HG03095 (cell line): ENCODE measurements around the gene ENOX2.
A peak's percentile ranks its signal among the peaks of the same experiment; 100 is the strongest.
"Not testable (repeated sequence)": the region's sequence is repeated elsewhere in the genome, so short reads cannot be mapped to it uniquely, and the experiment has no call there.

Experiments used
- ATAC-seq: cut with Tn5 transposase; IDR thresholded peaks from one replicate; pipeline ENCODE4 v1.9.1; 2021; ENCODE audit warnings: moderate library complexity; ENCODE audit not compliant: unreplicated experiment

Gene ENOX2, protein sequence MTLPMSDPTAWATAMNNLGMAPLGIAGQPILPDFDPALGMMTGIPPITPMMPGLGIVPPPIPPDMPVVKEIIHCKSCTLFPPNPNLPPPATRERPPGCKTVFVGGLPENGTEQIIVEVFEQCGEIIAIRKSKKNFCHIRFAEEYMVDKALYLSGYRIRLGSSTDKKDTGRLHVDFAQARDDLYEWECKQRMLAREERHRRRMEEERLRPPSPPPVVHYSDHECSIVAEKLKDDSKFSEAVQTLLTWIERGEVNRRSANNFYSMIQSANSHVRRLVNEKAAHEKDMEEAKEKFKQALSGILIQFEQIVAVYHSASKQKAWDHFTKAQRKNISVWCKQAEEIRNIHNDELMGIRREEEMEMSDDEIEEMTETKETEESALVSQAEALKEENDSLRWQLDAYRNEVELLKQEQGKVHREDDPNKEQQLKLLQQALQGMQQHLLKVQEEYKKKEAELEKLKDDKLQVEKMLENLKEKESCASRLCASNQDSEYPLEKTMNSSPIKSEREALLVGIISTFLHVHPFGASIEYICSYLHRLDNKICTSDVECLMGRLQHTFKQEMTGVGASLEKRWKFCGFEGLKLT

DNA sequence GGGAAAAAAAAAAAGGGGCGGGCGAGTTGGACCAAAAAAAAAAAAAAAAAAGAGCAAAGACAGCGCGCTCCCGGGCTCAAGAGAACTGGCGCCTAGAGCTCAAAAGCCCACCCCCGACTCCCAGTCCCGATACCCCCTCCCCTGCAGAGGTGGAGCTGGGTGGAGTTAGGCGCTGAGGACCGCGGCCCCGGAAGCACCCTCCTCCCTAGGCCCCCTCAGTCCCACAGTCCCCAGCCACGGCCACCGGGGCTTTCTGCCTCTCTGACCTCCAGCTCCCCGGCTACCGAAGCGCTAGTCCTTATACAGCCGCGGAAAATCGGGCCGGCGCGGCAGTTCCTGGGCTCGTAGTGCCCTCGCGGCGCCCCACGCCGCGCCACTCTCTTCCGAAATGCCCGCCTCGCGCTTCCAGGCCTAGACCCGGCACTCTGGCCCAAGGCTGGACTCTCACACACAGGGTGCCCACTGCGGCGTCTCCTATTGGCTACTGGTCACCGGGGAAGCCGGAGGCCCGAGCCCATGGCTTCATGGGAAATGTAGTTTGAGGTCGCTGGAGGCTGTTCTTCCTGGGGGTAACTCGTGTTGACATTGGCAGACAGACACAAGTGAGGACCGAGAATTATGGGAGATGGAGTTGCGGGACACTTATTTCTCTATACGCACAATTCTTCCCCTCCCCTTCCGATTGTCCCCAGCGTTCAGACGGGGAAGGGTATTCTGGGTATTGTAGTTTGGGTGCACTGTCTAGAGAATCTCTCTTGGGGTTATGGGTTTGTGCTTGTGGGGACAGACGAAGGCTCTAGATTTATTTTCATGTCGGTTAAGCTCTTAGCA is at the start of gene ENOX2:
Gene ENOX2 (minus strand): TSS at position 427 of the 831 bp plus-strand sequence. CDS start 199,993 bp downstream, outside the sequence.
- peak; percentile 99 for ATAC-seq

DNA sequence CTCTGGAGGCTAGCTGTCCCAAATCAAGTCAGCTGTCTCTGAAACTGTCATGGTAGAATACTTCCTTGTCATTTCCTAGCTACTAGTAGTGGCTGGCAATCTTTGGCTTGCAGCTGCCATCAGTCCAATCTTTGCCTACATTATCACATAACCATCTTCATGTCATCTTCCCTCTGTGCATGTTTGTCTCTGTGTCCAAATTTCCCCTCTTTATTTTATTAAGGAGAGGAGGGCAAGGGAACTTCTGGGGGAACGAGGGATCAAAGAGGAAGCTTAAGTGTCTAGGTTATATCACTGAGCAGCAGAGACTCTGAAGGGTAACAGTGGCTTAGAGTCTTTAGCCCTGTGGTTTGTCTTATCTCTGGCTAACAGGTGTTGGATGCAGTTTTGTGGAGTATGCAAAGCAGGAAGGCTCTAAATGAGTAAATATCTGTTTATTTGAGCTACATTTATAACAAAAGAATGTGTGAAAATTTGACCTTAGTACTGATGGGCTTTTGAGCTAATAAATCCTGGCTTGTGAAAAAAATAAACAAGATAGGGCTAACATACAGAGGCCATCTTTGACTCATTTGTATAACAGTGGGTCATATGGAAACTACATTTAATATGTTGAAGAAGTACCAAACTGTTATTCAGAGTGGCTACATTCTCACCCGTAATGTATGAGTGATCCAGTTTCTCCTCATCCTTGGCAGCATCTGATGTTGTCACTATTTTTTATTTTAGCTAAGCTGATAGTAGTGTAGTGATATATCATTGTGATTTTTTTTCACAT is 49.4 kb upstream of the ENOX2 start:
- ATAC-seq: peak; percentile 83

DNA sequence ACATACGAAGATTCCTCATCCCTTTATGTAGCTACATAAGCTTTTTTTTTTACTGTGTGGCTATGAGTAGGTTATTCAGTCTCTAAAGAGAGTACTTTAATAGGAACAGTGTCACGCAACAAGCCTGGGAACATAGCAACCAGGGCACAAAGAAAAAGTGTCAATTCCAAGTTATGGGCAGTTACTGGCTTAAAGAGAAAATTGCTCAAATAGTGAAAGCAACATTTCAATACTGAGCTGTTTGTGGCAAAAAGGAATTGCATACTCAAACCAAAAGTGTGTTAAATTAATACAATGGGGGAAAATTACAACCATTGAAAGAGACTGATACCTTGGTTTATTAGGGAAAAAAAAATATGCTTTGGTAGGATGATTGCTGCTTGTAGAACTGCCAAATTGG is 41.2 kb upstream of the ENOX2 start:
- no peak for ATAC-seq

DNA sequence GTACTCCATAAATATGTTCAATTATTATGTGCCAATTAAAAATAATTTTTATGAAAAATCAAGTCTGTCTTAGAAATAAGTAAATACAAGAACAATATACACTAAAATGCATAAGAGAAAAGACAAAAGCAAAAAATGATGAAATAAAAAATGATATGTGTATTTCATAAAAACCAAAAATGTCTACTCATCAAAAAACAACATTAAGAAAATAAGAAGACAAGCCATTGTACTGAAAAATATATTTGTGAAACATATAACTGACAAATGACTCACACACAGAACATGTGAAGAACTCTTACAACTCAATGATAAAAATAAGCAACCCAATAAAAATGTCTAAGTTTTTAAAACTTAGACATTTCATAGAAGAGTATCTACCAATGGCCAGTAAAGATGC is 34.1 kb upstream of the ENOX2 start:
- ATAC-seq: no peak

DNA sequence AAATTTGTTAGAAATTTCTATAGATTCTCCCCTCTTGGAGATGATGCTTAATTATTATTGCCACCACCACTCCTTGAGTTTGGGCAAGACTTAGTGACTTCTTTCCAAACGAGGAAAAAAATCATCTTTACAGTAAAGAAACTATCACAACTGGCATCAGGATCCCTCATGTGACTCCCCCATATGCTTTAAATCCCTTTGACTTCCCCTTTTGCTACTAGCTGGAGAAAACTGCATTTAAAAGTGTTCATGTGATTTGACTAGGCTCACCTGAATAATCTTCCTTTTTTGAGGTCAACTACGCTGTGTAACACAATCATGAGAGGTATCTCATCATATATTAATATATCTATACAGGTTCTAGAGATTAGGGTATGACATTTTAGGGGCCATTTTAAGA is 30.3 kb upstream of the ENOX2 start:
- no peak for ATAC-seq

DNA sequence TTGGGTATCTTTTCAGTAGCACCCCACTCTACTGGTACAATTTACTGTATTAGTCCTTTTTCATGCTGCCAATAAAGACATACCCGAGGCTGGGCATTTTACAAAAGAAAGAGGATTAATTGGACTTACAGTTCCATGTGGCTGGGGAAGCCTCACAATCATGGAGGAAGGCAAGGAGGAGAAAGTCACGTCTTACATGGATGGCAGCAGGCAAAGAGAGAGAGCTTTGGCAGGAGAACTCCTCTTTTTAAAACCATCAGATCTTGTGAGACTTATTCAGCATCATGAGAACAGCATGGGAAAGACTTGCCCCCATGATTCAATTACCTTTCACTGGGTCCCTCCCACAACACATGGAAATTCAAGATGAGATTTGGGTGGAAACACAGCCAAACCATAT is 17.4 kb upstream of the ENOX2 start:
- not testable (repeated sequence) for ATAC-seq

DNA sequence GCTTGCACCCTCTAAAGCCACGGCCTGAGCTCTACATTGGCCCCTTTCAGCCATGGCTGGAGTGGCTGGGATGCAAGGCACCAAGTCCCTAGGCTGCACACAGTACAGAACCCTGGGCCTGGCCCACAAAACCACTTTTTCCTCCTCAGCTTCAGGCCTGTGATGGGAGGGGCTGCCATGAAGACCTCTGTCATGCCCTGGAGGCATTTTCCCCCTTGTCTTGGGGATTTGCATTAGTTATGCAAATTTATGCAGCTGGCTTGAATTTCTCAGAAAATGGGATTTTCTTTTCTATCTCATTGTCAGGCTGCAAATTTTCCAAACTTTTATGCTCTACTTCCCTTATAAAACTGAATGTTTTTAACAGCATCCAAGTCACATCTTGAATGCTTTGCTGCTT is 16.7 kb upstream of the ENOX2 start:
- not testable (repeated sequence) for ATAC-seq

DNA sequence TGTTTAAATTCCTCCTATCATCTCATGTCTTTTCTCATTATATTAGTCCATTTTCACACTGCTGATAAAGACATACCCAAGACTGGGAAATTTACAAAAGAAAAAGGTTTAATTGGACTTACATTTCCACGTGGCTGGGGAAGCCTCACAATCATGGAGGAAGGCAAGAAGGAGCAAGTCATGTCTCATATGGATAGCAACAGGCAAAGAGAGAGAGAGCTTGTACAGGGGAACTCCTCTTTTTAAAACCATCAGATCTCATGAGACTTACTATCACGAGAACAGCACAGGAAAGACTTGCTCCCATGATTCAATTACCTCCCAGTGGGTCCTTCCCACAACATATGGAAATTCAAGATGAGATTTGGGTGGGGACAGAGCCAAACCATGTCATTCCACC is 15.5 kb upstream of the ENOX2 start:
- not testable (repeated sequence) for ATAC-seq

DNA sequence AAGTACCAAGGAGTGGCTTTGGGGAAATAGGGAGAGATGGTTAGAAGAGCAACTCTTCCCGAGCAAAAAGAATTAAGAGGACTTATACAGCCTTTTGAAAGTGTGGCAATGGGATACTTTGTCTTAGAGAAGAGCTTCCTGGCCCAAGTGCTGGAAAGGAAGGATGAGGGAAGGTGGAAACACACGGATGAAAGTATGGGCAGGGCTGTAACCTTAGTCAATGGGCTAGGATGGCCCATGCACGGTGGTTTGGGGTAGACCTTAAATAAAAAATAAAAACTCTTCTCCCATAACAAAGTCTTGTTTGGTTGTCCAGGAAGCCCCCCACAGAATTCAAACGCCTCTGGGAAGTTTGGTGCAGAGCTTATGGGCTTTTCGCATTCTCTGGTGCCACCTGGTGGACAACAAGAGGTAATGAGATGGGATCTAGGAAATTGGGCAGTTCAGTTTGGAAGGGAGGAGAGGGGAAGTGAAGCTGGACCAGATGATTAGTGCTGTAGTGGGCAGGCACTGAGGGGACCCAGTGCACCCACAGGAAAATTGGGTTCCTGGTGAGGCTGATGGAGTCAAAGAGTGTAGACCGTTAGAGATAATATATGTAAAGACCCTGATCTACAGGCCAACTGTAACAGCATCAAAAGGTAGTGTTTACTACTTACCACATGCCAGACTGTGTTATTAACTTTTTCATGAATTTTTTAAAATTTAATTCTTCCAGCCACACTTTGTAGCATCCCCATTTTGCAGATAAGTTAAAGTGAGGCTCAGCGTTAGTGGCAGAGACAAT is 13.8 kb upstream of the ENOX2 start:
- peak; percentile 62 for ATAC-seq

DNA sequence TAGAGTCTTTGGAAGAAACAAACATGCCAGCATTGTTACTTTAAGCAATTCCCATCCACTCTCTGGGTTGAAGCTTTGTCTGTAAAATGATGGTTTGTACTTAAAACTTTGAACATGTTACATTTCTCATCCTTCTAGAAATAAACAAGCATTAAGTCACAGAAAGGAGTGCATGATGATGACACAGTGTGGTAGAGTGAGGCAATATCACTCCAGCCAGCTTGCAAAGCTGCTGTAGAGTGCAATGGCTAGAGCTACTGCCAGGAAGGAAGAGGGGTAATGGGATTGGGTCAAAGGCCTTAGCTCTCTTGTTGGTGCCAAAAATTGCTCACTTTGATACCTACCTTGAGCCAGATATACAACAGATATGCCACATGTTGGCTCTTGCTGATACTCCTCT is 12.3 kb upstream of the ENOX2 start:
- ATAC-seq: no peak

DNA sequence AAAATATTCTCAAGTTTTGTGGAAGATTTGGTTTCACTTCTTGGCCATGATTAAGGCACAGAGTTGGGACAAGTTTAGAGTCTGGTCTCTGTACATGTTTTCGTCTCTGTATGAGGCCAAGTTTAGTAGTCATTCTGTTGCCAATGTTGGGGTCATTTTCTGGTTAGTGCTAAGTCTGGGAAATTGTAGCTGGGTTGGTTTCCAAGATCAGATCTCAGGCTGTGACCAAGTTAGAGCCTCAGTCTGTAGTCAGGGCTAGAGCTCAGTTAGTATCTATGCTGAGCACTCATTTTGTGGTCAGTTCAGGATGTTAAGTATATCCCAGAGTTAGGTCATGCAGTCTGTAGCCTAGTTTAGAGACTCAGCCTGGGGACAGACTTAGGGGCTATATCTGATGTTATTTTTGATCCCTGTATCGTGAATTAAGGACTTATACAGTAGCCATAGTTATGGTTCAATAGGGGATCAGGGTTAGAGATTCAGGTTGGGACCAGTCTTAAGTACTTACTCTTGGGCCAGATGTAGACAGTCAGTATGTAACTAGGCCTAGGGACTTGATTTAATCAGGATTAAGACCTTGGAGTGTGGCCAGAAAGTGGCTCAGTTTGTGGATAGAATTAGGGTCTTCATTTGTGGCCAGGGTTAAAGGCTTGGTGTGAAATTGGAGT is 6.6 kb upstream of the ENOX2 start:
- no peak for ATAC-seq

DNA sequence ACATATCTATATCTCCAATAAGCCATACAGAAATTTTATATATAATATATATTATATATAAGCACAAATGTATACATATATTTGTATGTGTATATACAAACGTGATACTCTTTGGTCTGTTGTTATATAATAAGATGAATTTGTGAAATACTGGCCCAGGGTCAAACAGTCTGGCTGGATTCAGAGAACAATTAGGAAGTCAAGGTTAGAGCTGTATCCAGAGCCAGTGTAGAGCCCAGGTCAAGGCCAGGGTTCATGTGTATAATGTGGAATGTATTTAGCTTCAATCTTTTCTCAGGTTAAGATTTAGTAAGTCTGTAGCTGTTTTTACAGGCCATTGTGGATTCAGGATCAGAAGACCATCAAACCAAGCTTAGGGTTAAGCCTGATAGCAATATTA is 3.8 kb upstream of the ENOX2 start:
- ATAC-seq: no peak

DNA sequence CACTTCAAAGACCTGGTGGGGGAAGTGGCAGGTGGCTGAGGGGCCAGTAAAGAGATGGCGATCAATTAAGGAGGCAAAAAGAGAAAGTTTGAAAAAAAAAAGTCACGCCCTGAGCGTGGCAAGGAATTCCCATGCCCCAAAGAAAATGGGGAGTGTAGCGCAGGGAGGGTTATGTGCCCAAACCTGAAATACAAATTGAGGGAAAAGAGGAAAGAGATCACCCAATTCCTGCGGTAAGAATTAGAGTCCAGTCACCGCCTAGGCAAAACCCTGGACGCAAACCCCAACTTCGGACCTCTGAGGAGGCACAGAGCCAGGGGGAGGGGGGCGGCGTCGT is 595 bp downstream of the ENOX2 start:
- no peak for ATAC-seq

DNA sequence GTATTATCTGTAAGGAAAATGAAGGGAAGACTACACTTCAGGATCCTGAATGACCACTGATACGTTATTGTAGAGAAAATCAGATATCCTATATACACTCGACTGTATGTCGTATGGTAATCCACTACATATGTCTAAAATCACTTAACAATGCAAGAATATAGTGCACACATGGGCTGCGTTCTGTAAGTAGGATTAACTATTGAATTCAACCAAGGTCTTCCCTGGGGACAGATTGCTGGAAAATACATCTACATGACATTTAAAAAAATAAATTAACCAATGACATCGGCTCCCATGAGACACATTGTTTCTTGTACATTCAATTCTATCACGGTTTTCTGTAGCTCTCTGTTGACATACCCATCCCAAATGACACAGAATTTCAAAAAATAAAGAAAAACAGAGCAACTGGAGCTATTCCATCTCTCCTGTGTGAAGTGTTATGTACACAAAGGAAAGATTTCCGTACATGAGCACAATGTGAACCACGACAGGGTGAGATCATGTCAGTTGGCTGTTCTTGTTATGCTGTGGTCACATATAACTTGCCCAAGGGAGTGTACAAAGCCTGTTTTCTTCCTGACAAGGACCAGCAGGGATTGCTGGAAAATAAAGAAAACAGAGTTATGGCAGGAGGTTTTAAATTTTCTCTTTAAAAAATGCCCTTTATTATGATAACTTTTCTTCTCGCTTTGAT is 6.1 kb downstream of the ENOX2 start:
- ATAC-seq: no peak

DNA sequence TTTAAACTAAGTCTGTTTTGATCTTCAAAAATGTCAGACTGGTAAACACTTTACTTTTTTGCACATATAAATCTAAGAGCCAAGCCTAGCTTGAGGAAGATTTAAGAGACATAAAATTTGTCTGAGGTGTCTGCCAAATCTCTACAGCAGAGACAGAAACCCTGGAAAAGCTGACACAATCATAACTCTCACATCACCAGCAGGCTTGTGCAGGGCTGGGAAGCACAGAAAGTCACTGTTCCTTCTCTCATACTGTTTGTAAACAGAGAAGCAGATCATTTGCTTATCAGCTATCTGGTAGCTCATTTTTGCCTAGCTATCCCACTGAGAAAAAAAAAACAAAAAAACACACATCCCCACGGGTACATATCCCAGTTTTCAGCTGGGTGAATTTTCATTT is 7.0 kb downstream of the ENOX2 start:
- no peak for ATAC-seq

DNA sequence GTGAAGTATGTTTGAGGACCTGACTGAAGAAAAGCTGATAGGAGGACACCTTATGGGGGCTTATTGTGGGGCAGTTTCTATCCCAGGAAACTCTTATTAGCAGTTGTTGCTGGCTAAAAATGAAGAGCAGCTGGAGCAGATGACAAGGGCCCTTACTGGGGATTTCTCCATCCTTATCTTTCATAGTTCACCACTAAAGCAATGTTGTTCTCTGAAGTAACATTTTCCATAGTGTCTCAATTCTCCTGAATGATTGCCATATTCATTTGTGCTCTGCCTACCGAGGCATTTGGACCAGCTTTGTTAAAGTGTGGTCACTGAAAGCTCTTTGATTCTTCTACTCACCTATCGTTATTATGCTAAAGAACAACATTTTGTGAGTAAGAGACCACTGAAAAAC is 7.7 kb downstream of the ENOX2 start:
- no peak for ATAC-seq

DNA sequence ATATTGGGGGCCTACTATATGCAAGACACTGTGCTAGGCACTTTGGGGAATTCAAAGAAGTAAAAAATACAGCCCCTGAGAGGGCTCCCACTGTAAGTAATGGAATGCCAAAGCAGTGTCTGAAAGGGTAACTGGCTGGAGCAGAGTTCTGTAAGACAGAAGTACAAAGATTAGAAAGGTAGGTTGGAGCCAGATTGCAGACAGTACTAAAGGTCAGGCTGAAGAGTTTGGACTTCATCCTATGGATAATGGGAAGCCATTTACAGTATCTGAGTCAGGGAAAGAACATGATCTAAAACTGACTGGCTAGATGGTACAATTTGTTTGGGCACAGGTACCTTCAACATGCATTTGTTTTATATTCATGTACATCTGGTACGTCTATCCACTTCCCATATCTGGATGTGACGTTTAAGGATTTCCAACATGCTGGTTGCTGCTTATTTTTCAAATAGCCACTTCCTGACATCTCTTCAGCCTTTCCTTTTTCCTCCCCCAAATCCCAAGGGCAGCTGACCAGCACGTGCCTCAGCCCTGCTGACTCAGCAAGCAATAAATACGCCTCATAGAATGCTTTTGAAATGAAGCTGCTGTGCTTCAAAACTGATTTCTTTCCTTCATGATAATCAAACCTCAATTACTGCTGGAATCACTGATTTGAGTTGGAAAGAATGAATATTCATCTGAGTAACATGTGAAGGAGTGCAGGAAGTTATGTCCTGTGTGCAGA is 9.5 kb downstream of the ENOX2 start:
- no peak for ATAC-seq

DNA sequence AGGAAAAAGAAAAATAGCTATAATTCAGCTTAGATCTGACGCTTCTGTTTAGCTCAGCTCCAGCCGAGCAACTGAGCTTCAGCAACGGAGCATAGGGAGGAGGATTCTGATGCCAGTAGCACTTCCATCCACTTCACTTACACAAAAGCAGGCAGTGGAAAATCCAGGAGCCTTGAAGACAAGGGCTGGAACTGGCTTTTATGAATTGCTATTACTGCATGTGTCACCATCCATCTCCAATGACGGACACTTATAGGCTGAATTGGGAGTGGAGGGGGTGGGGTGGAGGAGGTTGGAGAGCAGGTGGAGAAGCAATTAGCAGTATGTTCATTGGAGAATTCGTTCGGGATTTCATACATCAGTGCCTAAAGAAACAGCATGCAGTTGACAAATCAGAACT is 15.6 kb downstream of the ENOX2 start:
- no peak for ATAC-seq

DNA sequence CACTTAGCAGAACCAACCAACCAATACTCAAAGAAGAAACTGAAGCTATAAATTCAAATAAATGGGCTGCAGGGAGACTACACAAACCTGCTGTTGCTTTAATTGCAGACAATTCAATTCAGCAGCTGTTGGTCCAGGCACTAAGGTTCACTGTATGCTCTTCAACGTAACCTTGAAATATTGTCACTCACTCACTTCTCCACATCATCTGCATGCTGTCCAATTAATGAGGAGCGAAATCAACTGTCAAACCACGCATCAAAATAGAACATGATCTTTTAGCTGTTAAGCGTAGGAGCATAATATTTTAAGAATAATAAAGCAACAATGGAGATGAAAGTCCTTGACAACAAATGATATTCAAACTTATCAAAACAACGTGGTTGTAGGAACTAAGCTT is 17.0 kb downstream of the ENOX2 start:
- no peak for ATAC-seq
